Right lobe of liver (tissue), 6 donors: ENCODE measurements around the gene CCNE1. TPM values are rescaled to one million over a fixed set of nuclear protein-coding genes. Genes with fewer than 3 reads are reported as not detected.

ENCODE experiments used
- ATAC-seq, 4 donors: fragments of 200-7000 bp; cut with Tn5 transposase; one replicate each; pipeline ENCODE4 v1.9.1; 2020; ENCODE audit warnings: mild to moderate bottlenecking in 4 of 4, moderate library complexity in 4 of 4
- DNase-seq, 3 donors: peaks; one replicate each; pipeline ENCODE4 v3.0.0-alpha.2; 2020
- H3K27ac ChIP-seq, 3 donors: fragments of 200-600 bp; one replicate each; pipeline ENCODE4 v1.8.0; 2022
- H3K27me3 ChIP-seq, 2 donors: fragments of 200-600 bp; one replicate each; pipeline ENCODE4 v1.8.0; 2022
- H3K36me3 ChIP-seq, 4 donors: fragments of 200-600 bp; sonication (generic) in 1 of 4; one replicate each; pipeline versions ENCODE4 v1.5.1 to v1.8.0; 2017 to 2022; ENCODE audit warnings: control low read depth in 1 of 4
- H3K4me1 ChIP-seq, 4 donors: fragments of 200-600 bp; sonication (generic) in 1 of 4; one replicate each; pipeline versions ENCODE4 v1.5.1 to v1.8.0; 2017 to 2022; ENCODE audit warnings: control low read depth in 1 of 4
- H3K4me3 ChIP-seq, 3 donors: fragments of 200-600 bp; one replicate each; pipeline ENCODE4 v1.8.0; 2022
- H3K9me3 ChIP-seq, 4 donors: fragments of 200-600 bp; sonication (generic) in 1 of 4; one replicate each; pipeline versions ENCODE4 v1.5.1 to v1.8.0; 2017 to 2022; ENCODE audit warnings: control low read depth in 1 of 4
- CTCF ChIP-seq, 4 donors: fragments of 200-600 bp in 3 of 4; fragments of 450-650 bp in 1 of 4; IDR thresholded peaks; one replicate each; pipeline versions ENCODE4 v1.5.1 to v1.8.0; 2016 to 2022; ENCODE audit warnings: antibody characterized with exemption in 4 of 4, mild to moderate bottlenecking in 2 of 4
- POLR2A ChIP-seq: fragments of 450-650 bp; IDR thresholded peaks from one replicate; pipeline ENCODE4 v1.6.1; 2017; ENCODE audit warnings: antibody characterized with exemption, mild to moderate bottlenecking
- WGBS: methylation state at CpG from one replicate; pipeline ENCODE4 v1.1.6; 2018; ENCODE audit warnings: low coverage, low lambda C conversion rate; ENCODE audit not compliant: insufficient coverage; ENCODE audit errors: missing lambda C conversion rate; 5-methylcytosine and 5-hydroxymethylcytosine counted together
- intact Hi-C, 2 donors: fragments of 100-400 bp; cut with DNase I; formaldehyde crosslinking; loops; one replicate each; pipeline versions ENCODE4 v1.11.2 to v1.14.1; 2022
- total RNA-seq, 6 experiments: library from RNA; depleted of rRNA in 2 of 6; stranded (reverse); fragments of >200 nt in 2 of 6; fragmentation: NEBNext Ultra II Directional in 3 of 6; extraction: Animal tissue kit (Norgen Biotek cat#: 25700) in 3 of 6; gene quantifications; one replicate each; pipeline versions ENCODE4 v1.1.0 to v1.2.4, GENCODE V29; 2016 to 2023
- donor health status: DM: no; HTN: yes; CAD: no.
- donor health status: DM: no; HTN: no; CAD: no.
- donor health status: DM: no; HTN: no; CAD: no.
- donor health status: DM: no; HTN: yes; CAD: no.
- donor health status: DM: no; HTN: yes; CAD: no.

CCNE1 gene
- total RNA-seq, 6 experiments from 2014 or later = 0.26 to 2.2 (median 0.90) TPM

GRCh38 chr19:29855087-29855486 is 43.3 kb downstream of the CCNE1 start:
- H3K9me3 ChIP-seq = no peaks in the 10 kb centered on the region
- intact Hi-C loops = no loop called here
- H3K27me3 ChIP-seq = no peaks in the 10 kb centered on the region
- H3K4me3 ChIP-seq = no peak overlapping the region
- H3K4me1 ChIP-seq = no peaks in the 10 kb centered on the region
- H3K27ac ChIP-seq = no peak overlapping the region
- no peak for TF ChIP-seq POLR2A
- TF ChIP-seq CTCF (IDR thresholded peaks at IDR 0.05) = no peak
- H3K36me3 ChIP-seq = no peaks in the 10 kb centered on the region
- DNase-seq (peak in 1 of 3 donors; percentile 19), ATAC-seq (no peak)
- 81% methylated on average over 3 of the region's 4 CpGs for WGBS

GRCh38 chr19:29855741-29856500 is 44.1 kb downstream of the CCNE1 start:
- Histone ChIP-seq H3K36me3 (no peaks in the 10 kb centered on the region), H3K27me3 (no peaks in the 10 kb centered on the region), H3K4me1 (no peaks in the 10 kb centered on the region), H3K9me3 (no peaks in the 10 kb centered on the region), H3K27ac (no peak overlapping the region), H3K4me3 (no peak overlapping the region)
- no peak for TF ChIP-seq POLR2A
- TF ChIP-seq CTCF (IDR thresholded peaks at IDR 0.05) = no peak
- 71% methylated on average over 20 of the region's 20 CpGs for whole genome bisulfite sequencing
- intact Hi-C loops = no loop called here
- DNase-seq = peak in 1 of 3 donors; percentile 8
- ATAC-seq = no peak

GRCh38 chr19:29858000-29858596 is 46.3 kb downstream of the CCNE1 start:
- ATAC-seq = peak; percentile 66 to 74 (median 70)

DNA sequence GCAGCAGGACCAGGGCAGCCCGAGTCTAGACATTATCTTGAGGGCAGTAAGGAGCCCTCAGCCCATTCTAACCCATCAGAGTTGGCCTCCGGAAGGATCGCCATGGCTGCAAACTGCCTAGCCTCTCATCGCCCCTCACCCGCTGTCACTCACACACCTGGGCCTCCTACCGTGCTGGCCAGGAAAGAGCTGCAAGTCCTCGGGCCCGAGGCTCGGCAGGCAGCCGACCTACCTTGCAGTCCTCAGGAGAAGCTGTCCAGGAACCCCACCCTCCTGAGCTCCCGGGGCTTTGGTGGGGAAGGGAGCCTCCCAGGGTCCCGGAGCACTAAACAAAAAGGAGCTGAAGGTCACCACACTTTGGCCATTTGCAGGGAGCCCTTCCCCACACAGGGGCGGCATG is 46.8 kb downstream of the CCNE1 start:
- Histone ChIP-seq H3K4me1 (no peaks in the 10 kb centered on the region), H3K27me3 (no peaks in the 10 kb centered on the region), H3K27ac (no peak overlapping the region), H3K9me3 (no peaks in the 10 kb centered on the region), H3K36me3 (no peaks in the 10 kb centered on the region), H3K4me3 (no peak overlapping the region)
- WGBS = 39% methylated on average over 3 of the region's 13 CpGs
- TF ChIP-seq POLR2A (no peak), CTCF (IDR thresholded peaks at IDR 0.05) (no peak)
- DNase-seq (peak in 1 of 3 donors; percentile 40), ATAC-seq (no peak)
- intact Hi-C loops = no loop called here

More at GRCh38 chr19:29858000-29858596, 46.3 kb downstream of the CCNE1 start:
- intact Hi-C loops = no loop called here
- no peaks in the 10 kb centered on the region for H3K4me1 ChIP-seq
- TF ChIP-seq POLR2A (no peak), CTCF (IDR thresholded peaks at IDR 0.05) (peak; percentile 39 to 66 (median 58))
- no peak overlapping the region for H3K4me3 ChIP-seq
- no peaks in the 10 kb centered on the region for H3K36me3 ChIP-seq
- 0% methylated on average over 5 of the region's 9 CpGs for WGBS
- H3K27ac ChIP-seq = no peak overlapping the region
- no peaks in the 10 kb centered on the region for H3K9me3 ChIP-seq
- H3K27me3 ChIP-seq = no peaks in the 10 kb centered on the region
- DNase-seq = peak in 1 of 3 donors; percentile 52
